H9 (cell line): Measurements from ENCODE around the gene ZNF280A. TPM values are rescaled to one million over a fixed set of nuclear protein-coding genes. Genes with fewer than 3 reads are reported as not detected.

Source experiments
- DNase-seq: peaks from one replicate; pipeline ENCODE4 v3.0.0-alpha.2; 2017
- H2AFZ ChIP-seq: one replicate; pipeline ENCODE4 v1.6.1; 2013; ENCODE audit warnings: mild to moderate bottlenecking, low read length, control low read depth, moderate library complexity
- H2AK5ac ChIP-seq: 2 replicates; pipeline ENCODE4 v1.6.1; 2013; ENCODE audit warnings: low read length, control low read depth, mixed read lengths; ENCODE audit not compliant: insufficient read length
- H2BK120ac ChIP-seq: one replicate; pipeline ENCODE4 v1.6.1; 2013; ENCODE audit warnings: low read depth, mild to moderate bottlenecking, low read length, control low read depth, inconsistent platforms; ENCODE audit not compliant: poor library complexity, severe bottlenecking
- H2BK12ac ChIP-seq: 2 replicates; pipeline ENCODE4 v1.6.1; 2013; ENCODE audit warnings: low read length, control low read depth, mixed read lengths, low read depth; ENCODE audit not compliant: insufficient read length
- H2BK15ac ChIP-seq: 2 replicates; pipeline ENCODE4 v1.6.1; 2013; ENCODE audit warnings: low read depth, low read length, control low read depth
- H2BK20ac ChIP-seq: one replicate; pipeline ENCODE4 v1.6.1; 2013; ENCODE audit warnings: low read depth, mild to moderate bottlenecking, low read length, control low read depth, inconsistent platforms; ENCODE audit not compliant: poor library complexity, severe bottlenecking
- H2BK5ac ChIP-seq: 2 replicates; pipeline ENCODE4 v1.6.1; 2013; ENCODE audit warnings: low read length, control low read depth, mixed read lengths; ENCODE audit not compliant: insufficient read length
- H3K14ac ChIP-seq: 2 replicates; pipeline ENCODE4 v1.6.1; 2013; ENCODE audit warnings: low read length, control low read depth; ENCODE audit not compliant: insufficient read depth
- H3K18ac ChIP-seq: 2 replicates; pipeline ENCODE4 v1.6.1; 2013; ENCODE audit warnings: low read depth, mild to moderate bottlenecking, mixed read lengths, low read length, control low read depth; ENCODE audit not compliant: insufficient read length
- H3K23ac ChIP-seq: 2 replicates; pipeline ENCODE4 v1.6.1; 2013; ENCODE audit warnings: low read length, control low read depth, mixed read lengths, low read depth; ENCODE audit not compliant: insufficient read length
- H3K23me2 ChIP-seq: 2 replicates; pipeline ENCODE4 v1.6.1; 2013; ENCODE audit warnings: low read depth, mild to moderate bottlenecking, mixed read lengths, low read length, control low read depth; ENCODE audit not compliant: insufficient read length, poor library complexity, severe bottlenecking
- H3K27ac ChIP-seq: 2 replicates; pipeline ENCODE4 v1.5.1; 2013; ENCODE audit warnings: low read length, control low read depth, mixed read lengths, low read depth; ENCODE audit not compliant: insufficient read length
- H3K27me3 ChIP-seq: 2 replicates; pipeline ENCODE4 v1.6.1; 2013; ENCODE audit warnings: low read length, control low read depth, inconsistent platforms; ENCODE audit not compliant: insufficient read depth
- H3K4ac ChIP-seq: 2 replicates; pipeline ENCODE4 v1.6.1; 2013; ENCODE audit warnings: low read depth, mild to moderate bottlenecking, control low read depth, inconsistent platforms, low read length, moderate library complexity
- H3K4me1 ChIP-seq: 2 replicates; pipeline ENCODE4 v1.6.1; 2013; ENCODE audit warnings: low read length, control low read depth, inconsistent platforms; ENCODE audit not compliant: insufficient read depth
- H3K4me2 ChIP-seq: 2 replicates; pipeline ENCODE4 v1.6.1; 2013; ENCODE audit warnings: low read length, control low read depth, mixed read lengths; ENCODE audit not compliant: insufficient read length, insufficient read depth
- H3K56ac ChIP-seq: 2 replicates; pipeline ENCODE4 v1.6.1; 2013; ENCODE audit warnings: low read depth, mild to moderate bottlenecking, mixed read lengths, low read length, control low read depth; ENCODE audit not compliant: insufficient read length
- H3K79me1 ChIP-seq: 2 replicates; pipeline ENCODE4 v1.6.1; 2013; ENCODE audit warnings: low read depth, mild to moderate bottlenecking, moderate library complexity, low read length, control low read depth, inconsistent platforms; ENCODE audit not compliant: insufficient read depth, poor library complexity, severe bottlenecking
- H3K79me2 ChIP-seq: 2 replicates; pipeline ENCODE4 v1.6.1; 2013; ENCODE audit warnings: low read length, control low read depth, inconsistent platforms; ENCODE audit not compliant: insufficient read depth
- H3K9ac ChIP-seq: 2 replicates; pipeline ENCODE4 v1.6.1; 2013; ENCODE audit warnings: low read length, control low read depth, mixed read lengths; ENCODE audit not compliant: insufficient read length; ENCODE audit errors: extremely low read depth
- H3K9me3 ChIP-seq: one replicate; pipeline ENCODE4 v1.6.1; 2013; ENCODE audit warnings: low read depth, low read length, inconsistent platforms; ENCODE audit not compliant: control insufficient read depth
- H3T11ph ChIP-seq: one replicate; pipeline ENCODE4 v1.6.1; 2013; ENCODE audit warnings: mild to moderate bottlenecking, low read length, control low read depth, inconsistent platforms
- H4K20me1 ChIP-seq: one replicate; pipeline ENCODE4 v1.6.1; 2013; ENCODE audit not compliant: control insufficient read depth, insufficient read length, insufficient read depth
- H4K5ac ChIP-seq: 2 replicates; pipeline ENCODE4 v1.6.1; 2013; ENCODE audit warnings: low read depth, mild to moderate bottlenecking, mixed read lengths, low read length, control low read depth; ENCODE audit not compliant: insufficient read length
- H4K8ac ChIP-seq: replicated peaks from 2 replicates; pipeline ENCODE4 v1.6.1; 2013; ENCODE audit warnings: low read length, control low read depth, mixed read lengths, low read depth; ENCODE audit not compliant: insufficient read length
- H4K91ac ChIP-seq: 2 replicates; pipeline ENCODE4 v1.6.1; 2013; ENCODE audit warnings: low read depth, mild to moderate bottlenecking, moderate library complexity, mixed read lengths, low read length, control low read depth; ENCODE audit not compliant: insufficient read length
- H3K27ac Mint-ChIP-seq, 3 experiments: 2 replicates in 2 of 3; 3 replicates in 1 of 3; pipeline ENCODE4 v1.8.0; 2020 to 2021; ENCODE audit warnings: mixed read lengths in 3 of 3, mild to moderate bottlenecking in 1 of 3, moderate library complexity in 1 of 3
- H3K27me3 Mint-ChIP-seq: 2 replicates; pipeline ENCODE4 v1.8.0; 2021; ENCODE audit warnings: low read depth, mild to moderate bottlenecking, moderate library complexity, mixed read lengths
- H3K36me3 Mint-ChIP-seq, 3 experiments: 2 replicates in 2 of 3; 3 replicates in 1 of 3; pipeline ENCODE4 v1.8.0; 2020 to 2021; ENCODE audit warnings: low read depth in 3 of 3, mixed read lengths in 3 of 3; ENCODE audit not compliant: insufficient read depth in 1 of 3
- H3K4me1 Mint-ChIP-seq, 2 experiments: 2 replicates each; pipeline ENCODE4 v1.8.0; 2020; ENCODE audit warnings: mixed read lengths in 2 of 2
- H3K4me3 Mint-ChIP-seq, 2 experiments: 2 replicates in 1 of 2; 3 replicates in 1 of 2; pipeline ENCODE4 v1.8.0; 2020 to 2021; ENCODE audit warnings: mild to moderate bottlenecking in 2 of 2, mixed read lengths in 2 of 2, moderate library complexity in 1 of 2
- H3K9me3 Mint-ChIP-seq, 2 experiments: 2 replicates in 1 of 2; 3 replicates in 1 of 2; pipeline ENCODE4 v1.8.0; 2020; ENCODE audit warnings: mild to moderate bottlenecking in 2 of 2, mixed read lengths in 2 of 2, moderate library complexity in 1 of 2
- CTCF ChIP-seq: fragments of 200-600 bp; sonication (generic); conservative IDR thresholded peaks from 3 replicates; pipeline ENCODE4 v1.8.0; 2021; ENCODE audit warnings: antibody characterized with exemption, mild to moderate bottlenecking
- WGBS: extraction: QIAGEN DNeasy Blood & Tissue Kit; methylation state at CpG from one replicate; pipeline ENCODE4 v1.1.7; 2013; ENCODE audit warnings: missing lambda C conversion rate, low lambda C conversion rate, mixed read lengths; ENCODE audit not compliant: insufficient read length; ENCODE audit errors: extremely low coverage; 5-methylcytosine and 5-hydroxymethylcytosine counted together
- total RNA-seq: library from RNA; stranded (reverse); gene quantifications from 2 replicates; pipeline ENCODE4 v1.2.1, GENCODE V29; 2021

The ZNF280A gene
- total RNA-seq, 1 experiment from 2014 or later, result 0.13 TPM

- Histone ChIP-seq H2BK12ac (no peak overlapping the region), H4K8ac (no peak overlapping the region), H3T11ph (no peak overlapping the region), H2BK20ac (no peak overlapping the region), H3K23me2 (peaks cover 5% of the 10 kb centered on the region), H3K4me1 (no peaks in the 10 kb centered on the region; the same call in 1 of the 2 replicates), H2AK5ac (no peak overlapping the region), H2BK15ac (no peak overlapping the region), H3K27me3 (no peaks in the 10 kb centered on the region; the same call in 1 of the 2 replicates), H3K14ac (no peak overlapping the region), H3K79me2 (no peaks in the 10 kb centered on the region; the same call in 1 of the 2 replicates), H3K27ac (no peak overlapping the region), H2BK120ac (no peak overlapping the region), H2BK5ac (no peak overlapping the region), H3K4me2 (no peak overlapping the region), H4K5ac (no peak overlapping the region), H3K23ac (no peak overlapping the region), H4K20me1 (no peaks in the 10 kb centered on the region), H3K56ac (no peak overlapping the region), H3K9ac (no peak overlapping the region), H4K91ac (no peak overlapping the region), H3K4ac (no peak overlapping the region), H3K79me1 (peaks cover 9% of the 10 kb centered on the region), H3K9me3 (no peaks in the 10 kb centered on the region), H2AFZ (no peak overlapping the region), H3K18ac (no peak overlapping the region)
- H3K4me1 Mint-ChIP-seq, result peaks cover 6 to 8% of the 10 kb centered on the region in 2 experiments
- WGBS, result no CpG with 5 or more reads among the region's 1 CpG
- peaks cover 18 to 22% of the 10 kb centered on the region in 2 experiments for H3K9me3 Mint-ChIP-seq
- no peak for TF ChIP-seq CTCF
- peaks cover 51% of the 10 kb centered on the region for H3K27me3 Mint-ChIP-seq
- H3K4me3 Mint-ChIP-seq, result peak overlapping the region; percentile 87 to 89; a peak in 2 of 5 replicates
- no peak overlapping the region for H3K27ac Mint-ChIP-seq
- H3K36me3 Mint-ChIP-seq, result peaks cover 27 to 57% (median 48%) of the 10 kb centered on the region in 3 experiments
- no peak for DNase-seq
These were observed 13.3 kb downstream of the ZNF280A start for GRCh38 chr22:22506736-22507135.
